AG04450 (cell line): ENCODE measurements around the gene PPM1F. TPM values are rescaled to one million over a fixed set of nuclear protein-coding genes. Genes with fewer than 3 reads are reported as not detected.
A peak's percentile ranks its signal among the peaks of the same experiment; 100 is the strongest.

Experiments used
- CTCF ChIA-PET: fragments of 300-600, 350-600 bp; formaldehyde crosslinking; extraction: SDS; loops from one replicate; lab custom pipeline; 2022; ENCODE audit warnings: antibody characterized with exemption, inconsistent platforms; lab: Charles Lee
- POLR2A ChIA-PET: fragments of 350-600 bp; formaldehyde crosslinking; extraction: SDS; loops from one replicate; lab custom pipeline; 2021; ENCODE audit warnings: antibody characterized with exemption, inconsistent platforms; lab: Yijun Ruan, JAX
- DNase-seq: peaks from one replicate; pipeline ENCODE4 v3.0.0-alpha.2; 2011; ENCODE audit warnings: low read depth, low spot score
- H3K27ac ChIP-seq: one replicate; pipeline ENCODE4 v1.5.1; 2012; ENCODE audit warnings: low read depth, low read length, control low read depth
- H3K27me3 ChIP-seq: one replicate; pipeline ENCODE4 v1.6.0; 2012; ENCODE audit warnings: low read length; ENCODE audit not compliant: control insufficient read depth, insufficient read depth
- H3K4me3 ChIP-seq: 2 replicates; pipeline ENCODE4 v1.5.1; 2011; ENCODE audit warnings: mild to moderate bottlenecking, low read depth, low read length, control low read depth
- H3K9me3 ChIP-seq: 2 replicates; pipeline ENCODE4 v1.5.1; 2012; ENCODE audit warnings: low read length; ENCODE audit not compliant: control insufficient read depth, insufficient read depth
- polyA plus RNA-seq: library from polyadenylated mRNA; depleted of rRNA; stranded (reverse); fragments of >200 nt; gene quantifications from 2 replicates; pipeline ENCODE4 v1.2.3, GENCODE V29; 2011
- TF ChIP-seq, protein P1 (sequence below): IDR thresholded peaks from 2 replicates; pipeline ENCODE4 v1.5.1; 2011; ENCODE audit warnings: low read depth, low read length, control low read depth, inconsistent platforms

PPM1F gene
- polyA plus RNA-seq, 1 experiment = 17.7 TPM

DNA sequence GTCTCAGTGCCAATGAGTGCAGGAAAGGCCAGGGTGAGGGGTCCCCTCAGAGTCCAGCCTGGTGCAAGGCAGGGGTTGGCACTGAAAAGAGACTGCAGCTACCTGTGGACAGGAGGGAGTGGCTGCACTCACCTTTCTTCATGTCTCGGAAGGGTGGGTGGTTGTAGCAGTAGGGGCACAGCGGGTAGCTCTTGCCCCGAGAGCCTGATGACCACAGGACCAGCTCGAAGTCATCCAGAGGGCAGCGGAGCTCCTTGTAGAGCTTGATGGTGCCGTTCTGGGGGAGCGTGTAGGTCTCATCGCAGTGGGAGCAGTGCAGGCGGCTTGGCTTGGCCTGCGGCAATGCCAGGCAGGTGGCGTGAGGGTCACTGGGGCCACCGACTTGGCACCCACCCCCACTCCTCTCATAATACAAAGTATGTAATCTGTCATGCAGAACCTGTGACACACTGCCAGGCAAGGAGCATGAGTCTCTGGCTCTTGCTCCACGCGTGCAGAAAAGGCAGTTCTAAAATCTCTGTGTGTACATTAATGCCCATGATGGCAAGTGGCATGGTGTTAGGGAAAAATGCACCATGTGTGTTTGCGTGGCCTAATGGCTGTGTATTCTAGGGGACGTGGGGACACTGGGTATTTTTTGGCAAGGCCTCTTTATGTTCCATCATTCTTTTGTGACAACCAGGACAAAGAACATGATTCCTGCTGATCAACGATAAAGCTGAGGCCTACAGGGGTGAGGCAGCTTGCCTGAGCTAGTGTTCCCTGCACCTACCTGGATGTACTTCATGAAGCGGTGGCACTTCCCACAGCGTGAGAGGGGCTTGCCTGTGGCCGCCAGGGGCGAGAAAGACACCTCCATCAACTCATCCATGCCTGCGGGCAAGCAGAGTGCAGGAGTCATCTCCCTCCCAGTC, 6.0 kb upstream of the PPM1F start:
- no peak for DNase-seq
- Histone ChIP-seq H3K27me3 (no peaks in the 10 kb centered on the region), H3K9me3 (no peaks in the 10 kb centered on the region), H3K27ac (no peak overlapping the region), H3K4me3 (no peak overlapping the region)
- ChIA-PET CTCF (no interaction called here), POLR2A (no interaction called here)
- TF ChIP-seq, protein P1, sequence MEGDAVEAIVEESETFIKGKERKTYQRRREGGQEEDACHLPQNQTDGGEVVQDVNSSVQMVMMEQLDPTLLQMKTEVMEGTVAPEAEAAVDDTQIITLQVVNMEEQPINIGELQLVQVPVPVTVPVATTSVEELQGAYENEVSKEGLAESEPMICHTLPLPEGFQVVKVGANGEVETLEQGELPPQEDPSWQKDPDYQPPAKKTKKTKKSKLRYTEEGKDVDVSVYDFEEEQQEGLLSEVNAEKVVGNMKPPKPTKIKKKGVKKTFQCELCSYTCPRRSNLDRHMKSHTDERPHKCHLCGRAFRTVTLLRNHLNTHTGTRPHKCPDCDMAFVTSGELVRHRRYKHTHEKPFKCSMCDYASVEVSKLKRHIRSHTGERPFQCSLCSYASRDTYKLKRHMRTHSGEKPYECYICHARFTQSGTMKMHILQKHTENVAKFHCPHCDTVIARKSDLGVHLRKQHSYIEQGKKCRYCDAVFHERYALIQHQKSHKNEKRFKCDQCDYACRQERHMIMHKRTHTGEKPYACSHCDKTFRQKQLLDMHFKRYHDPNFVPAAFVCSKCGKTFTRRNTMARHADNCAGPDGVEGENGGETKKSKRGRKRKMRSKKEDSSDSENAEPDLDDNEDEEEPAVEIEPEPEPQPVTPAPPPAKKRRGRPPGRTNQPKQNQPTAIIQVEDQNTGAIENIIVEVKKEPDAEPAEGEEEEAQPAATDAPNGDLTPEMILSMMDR = no peak

DNA sequence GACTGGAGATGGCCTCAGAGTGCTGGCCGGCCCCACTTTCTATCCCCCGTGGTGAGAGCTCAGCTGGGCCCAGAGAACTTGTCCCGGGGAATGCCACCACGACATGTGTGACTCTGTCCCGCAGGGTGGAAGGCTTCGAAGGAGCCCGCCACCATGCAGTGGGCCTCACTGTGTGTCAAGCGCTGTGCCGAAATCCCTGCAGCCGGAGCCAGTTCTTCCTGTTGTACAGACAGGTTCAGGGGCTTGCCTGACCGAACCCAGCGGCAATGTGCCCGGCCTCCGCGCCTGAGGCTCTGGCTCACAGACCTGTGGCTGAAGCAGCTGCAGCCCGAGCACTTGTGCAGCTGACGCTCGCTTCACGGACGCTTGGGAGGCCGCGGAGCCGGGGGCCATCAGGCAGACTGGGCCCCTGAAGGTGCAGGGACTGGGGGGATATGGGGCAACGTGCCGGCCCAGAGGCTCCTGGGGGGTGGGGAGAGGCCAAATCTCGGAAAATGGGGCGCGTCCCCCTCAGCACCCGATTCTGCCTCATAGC, 650 bp downstream of the PPM1F start:
- POLR2A ChIA-PET = no interaction called here
- Histone ChIP-seq H3K27me3 (no peaks in the 10 kb centered on the region), H3K9me3 (no peaks in the 10 kb centered on the region), H3K4me3 (peak overlapping the region; percentile 76), H3K27ac (no peak overlapping the region)
- CTCF ChIA-PET = interaction anchor here (0.5 to 2.8 kb wide), 12 partner anchors 8 to 321 kb away, joined by 3 to 20 read pairs (median 4); no protein-coding TSS in a partner anchor
- DNase-seq = peak; percentile 6
- TF ChIP-seq, protein P1 = no peak

DNA sequence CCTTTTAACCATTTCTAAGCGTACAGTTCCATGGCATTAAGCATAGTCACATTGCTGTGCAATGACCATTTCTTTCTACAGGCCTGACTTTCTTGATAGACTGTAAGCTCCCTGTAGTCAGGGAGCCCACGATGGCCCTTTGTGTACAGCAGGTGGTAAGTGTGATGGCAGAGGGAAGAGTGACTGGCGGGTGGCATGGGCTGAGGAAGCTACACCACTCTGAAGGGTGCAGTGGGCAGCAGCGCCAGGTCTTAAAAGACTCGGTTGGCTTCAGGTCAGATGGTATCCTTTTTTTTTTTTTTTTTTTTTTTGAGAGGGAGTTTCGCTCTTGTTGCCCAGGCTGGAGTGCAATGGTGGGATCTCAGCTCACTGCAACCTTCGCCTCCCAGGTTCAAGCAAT, 1.6 kb downstream of the PPM1F start:
- TF ChIP-seq, protein P1 = no peak
- POLR2A ChIA-PET = interaction anchor here (0.7 kb wide), 1 partner anchor 1457 kb away, joined by 6 read pairs; no protein-coding TSS in a partner anchor

DNA sequence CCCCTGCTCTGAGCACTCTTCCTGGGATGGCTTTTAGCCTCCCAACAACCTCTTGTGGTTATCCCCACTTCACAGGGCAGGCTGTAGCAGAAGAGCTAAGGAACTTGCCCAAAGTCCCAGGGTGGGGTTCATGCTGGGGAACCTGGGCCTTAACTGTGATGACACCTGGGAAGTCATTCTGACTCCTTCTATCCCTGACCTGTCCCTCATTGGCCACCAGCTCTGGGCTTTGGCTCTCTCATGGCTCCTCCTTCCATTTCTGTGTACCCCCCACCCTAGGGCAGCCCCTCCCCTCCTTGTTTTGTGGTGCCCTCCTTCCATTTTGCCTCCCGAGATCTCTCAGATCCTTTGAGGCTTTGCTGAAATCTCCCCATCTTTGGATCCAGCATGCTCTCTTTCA, 2.7 kb downstream of the PPM1F start:
- H3K27me3 ChIP-seq = no peaks in the 10 kb centered on the region
- no peaks in the 10 kb centered on the region for H3K9me3 ChIP-seq
- ChIA-PET CTCF (interaction anchor here (0.7 to 1.2 kb wide), 4 partner anchors 11 to 382 kb away, joined by 3 to 4 read pairs (median 4); no protein-coding TSS in a partner anchor), POLR2A (no interaction called here)
- TF ChIP-seq, protein P1 = no peak
- no peak overlapping the region for H3K27ac ChIP-seq
- H3K4me3 ChIP-seq = no peak overlapping the region
- no peak for DNase-seq

More for the DNA sequence above, 1.6 kb downstream of the PPM1F start:
- no peaks in the 10 kb centered on the region for H3K27me3 ChIP-seq
- CTCF ChIA-PET = no interaction called here
- DNase-seq = no peak
- H3K9me3 ChIP-seq = no peaks in the 10 kb centered on the region
- no peak overlapping the region for H3K27ac ChIP-seq
- H3K4me3 ChIP-seq = no peak overlapping the region

DNA sequence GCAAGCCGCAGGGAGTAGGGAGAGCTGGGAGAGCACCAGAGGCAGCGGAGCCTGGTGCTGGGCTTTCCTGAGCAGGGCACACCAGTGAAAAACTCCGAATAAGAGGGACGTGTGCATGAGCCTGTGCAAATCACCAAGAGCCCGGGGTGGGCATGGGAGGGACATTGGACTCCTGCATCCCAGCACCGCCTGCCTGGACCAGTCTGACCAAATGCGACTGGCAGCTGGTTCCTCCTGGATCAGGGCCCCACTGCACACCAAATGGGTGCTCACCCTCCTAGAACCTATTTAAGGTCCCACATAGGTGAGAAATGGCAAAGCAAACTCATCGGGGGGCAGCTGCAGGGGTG, 3.1 kb downstream of the PPM1F start:
- Histone ChIP-seq H3K4me3 (no peak overlapping the region), H3K9me3 (no peaks in the 10 kb centered on the region), H3K27ac (no peak overlapping the region), H3K27me3 (no peaks in the 10 kb centered on the region)
- ChIA-PET POLR2A (no interaction called here), CTCF (interaction anchor here (0.8 to 1.2 kb wide), 2 partner anchors 23 to 381 kb away, joined by 3 read pairs; no protein-coding TSS in a partner anchor)
- no peak for DNase-seq
- TF ChIP-seq, protein P1 = no peak
